Hepatocyte (in vitro differentiated cells): ENCODE results near the gene OPRL1.

Experiments
- EZH2 ChIP-seq: fragments of 200-600 bp; sonication (generic); IDR thresholded peaks from 2 replicates; pipeline ENCODE4 v1.6.1; 2016; ENCODE audit warnings: antibody characterized with exemption, mild to moderate bottlenecking, borderline replicate concordance
- EZH2phosphoT487 ChIP-seq: fragments of 200-600 bp; sonication (generic); IDR thresholded peaks from one replicate; pipeline ENCODE4 v1.6.1; 2018; ENCODE audit warnings: antibody characterized with exemption, mild to moderate bottlenecking, low read depth, moderate library complexity; ENCODE audit not compliant: unreplicated experiment, severe bottlenecking
- TF ChIP-seq, protein P1 (sequence below): fragments of 200-600 bp; sonication (generic); IDR thresholded peaks from 2 replicates; pipeline ENCODE4 v1.5.1; 2016; ENCODE audit warnings: antibody characterized with exemption, mild to moderate bottlenecking; ENCODE audit not compliant: poor library complexity

DNA sequence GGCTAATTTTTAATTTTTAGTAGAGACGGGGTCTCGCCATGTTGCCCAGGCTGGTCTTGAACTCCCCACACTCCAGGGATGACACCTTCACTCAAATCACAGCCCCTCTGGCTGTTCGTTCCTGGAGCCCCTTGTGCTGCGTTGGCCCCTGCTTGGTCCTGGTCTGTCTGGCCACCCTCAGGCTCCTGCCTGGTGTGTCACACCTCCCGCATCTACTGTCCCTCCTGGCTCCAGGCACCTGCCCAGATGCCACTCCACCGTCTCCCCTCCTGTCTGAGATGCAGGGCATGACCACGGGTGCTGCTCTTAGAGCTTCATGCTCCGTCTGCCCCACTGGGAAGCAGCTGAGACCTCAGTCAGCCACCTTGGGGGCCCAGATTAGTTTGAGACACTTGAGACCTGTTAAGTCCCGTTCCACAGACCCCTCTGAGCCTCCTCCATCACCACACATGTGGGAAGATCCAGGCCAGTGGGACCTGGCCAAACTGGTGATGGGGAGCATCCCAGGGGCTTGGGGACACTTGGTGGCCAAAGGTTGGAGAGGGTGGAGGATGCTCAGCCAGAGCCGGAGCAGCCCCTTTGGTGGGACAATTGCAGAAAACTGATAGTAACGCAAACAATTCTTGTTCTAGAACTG lies 49.4 kb downstream of the OPRL1 start:
- TF ChIP-seq, protein P1, sequence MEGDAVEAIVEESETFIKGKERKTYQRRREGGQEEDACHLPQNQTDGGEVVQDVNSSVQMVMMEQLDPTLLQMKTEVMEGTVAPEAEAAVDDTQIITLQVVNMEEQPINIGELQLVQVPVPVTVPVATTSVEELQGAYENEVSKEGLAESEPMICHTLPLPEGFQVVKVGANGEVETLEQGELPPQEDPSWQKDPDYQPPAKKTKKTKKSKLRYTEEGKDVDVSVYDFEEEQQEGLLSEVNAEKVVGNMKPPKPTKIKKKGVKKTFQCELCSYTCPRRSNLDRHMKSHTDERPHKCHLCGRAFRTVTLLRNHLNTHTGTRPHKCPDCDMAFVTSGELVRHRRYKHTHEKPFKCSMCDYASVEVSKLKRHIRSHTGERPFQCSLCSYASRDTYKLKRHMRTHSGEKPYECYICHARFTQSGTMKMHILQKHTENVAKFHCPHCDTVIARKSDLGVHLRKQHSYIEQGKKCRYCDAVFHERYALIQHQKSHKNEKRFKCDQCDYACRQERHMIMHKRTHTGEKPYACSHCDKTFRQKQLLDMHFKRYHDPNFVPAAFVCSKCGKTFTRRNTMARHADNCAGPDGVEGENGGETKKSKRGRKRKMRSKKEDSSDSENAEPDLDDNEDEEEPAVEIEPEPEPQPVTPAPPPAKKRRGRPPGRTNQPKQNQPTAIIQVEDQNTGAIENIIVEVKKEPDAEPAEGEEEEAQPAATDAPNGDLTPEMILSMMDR = no peak
- TF ChIP-seq EZH2phosphoT487 = no peak
- TF ChIP-seq EZH2 = no peak
